ENCODE data around the gene HAGHL.

The HAGHL gene

GRCh38 chr16:766008-766819, 39.3 kb downstream of the HAGHL start:
- ATAC-seq = no peak
- TF ChIP-seq PATZ1 (CRISPR knock-in tag; IDR thresholded peaks at IDR 0.05; ENCODE audit: borderline replicate concordance) (no peak), CREB5 (CRISPR knock-in tag; IDR thresholded peaks at IDR 0.05; ENCODE audit: low read depth) (no peak), ESRRG (CRISPR knock-in tag; IDR thresholded peaks at IDR 0.05) (no peak), ZFP3 (CRISPR knock-in tag; IDR thresholded peaks at IDR 0.05) (no peak), ZC3H10 (CRISPR knock-in tag; IDR thresholded peaks at IDR 0.05) (no peak), GLIS3 (CRISPR knock-in tag; IDR thresholded peaks at IDR 0.05) (no peak), RARB (CRISPR knock-in tag; IDR thresholded peaks at IDR 0.05) (no peak), ZNF70 (CRISPR knock-in tag; IDR thresholded peaks at IDR 0.05) (no peak)

GRCh38 chr16:766820-767640, 40.1 kb downstream of the HAGHL start:
- no peak for TF ChIP-seq TOX (CRISPR knock-in tag; IDR thresholded peaks at IDR 0.05; ENCODE audit: borderline replicate concordance)
- TF ChIP-seq PATZ1 (CRISPR knock-in tag; IDR thresholded peaks at IDR 0.05; ENCODE audit: borderline replicate concordance) = no peak
- TF ChIP-seq ESRRG (CRISPR knock-in tag; IDR thresholded peaks at IDR 0.05) = no peak
- no peak for TF ChIP-seq GLIS3 (CRISPR knock-in tag; IDR thresholded peaks at IDR 0.05)
- no peak for TF ChIP-seq CSDC2 (CRISPR knock-in tag; IDR thresholded peaks at IDR 0.05)
- no peak for TF ChIP-seq RARB (CRISPR knock-in tag; IDR thresholded peaks at IDR 0.05)
- TF ChIP-seq CREB5 (CRISPR knock-in tag; IDR thresholded peaks at IDR 0.05; ENCODE audit: low read depth) = no peak
- TF ChIP-seq SNAI2 (CRISPR knock-in tag; IDR thresholded peaks at IDR 0.05) = no peak
- no peak for TF ChIP-seq ZNF8 (CRISPR knock-in tag; IDR thresholded peaks at IDR 0.05)
- no peak for TF ChIP-seq TCF4 (CRISPR knock-in tag; IDR thresholded peaks at IDR 0.05; ENCODE audit: borderline replicate concordance)
- no peak for TF ChIP-seq ZNF565 (CRISPR knock-in tag; conservative IDR thresholded peaks at IDR 0.05; ENCODE audit: low read depth)
- no peak for TF ChIP-seq BACH2 (CRISPR knock-in tag; IDR thresholded peaks at IDR 0.05; ENCODE audit: borderline replicate concordance)
- TF ChIP-seq ZFP3 (CRISPR knock-in tag; IDR thresholded peaks at IDR 0.05) = no peak
- no peak for TF ChIP-seq PPARA (CRISPR knock-in tag; IDR thresholded peaks at IDR 0.05; ENCODE audit: borderline replicate concordance)
- TF ChIP-seq ISL1 (CRISPR knock-in tag; IDR thresholded peaks at IDR 0.05) = no peak
- TF ChIP-seq OSR1 (CRISPR knock-in tag; IDR thresholded peaks at IDR 0.05) = no peak
- no peak for TF ChIP-seq CSRNP3 (CRISPR knock-in tag; IDR thresholded peaks at IDR 0.05)
- no peak for TF ChIP-seq ZC3H10 (CRISPR knock-in tag; IDR thresholded peaks at IDR 0.05)
- no peak for TF ChIP-seq ARNTL (CRISPR knock-in tag; IDR thresholded peaks at IDR 0.05; ENCODE audit: borderline replicate concordance, low read depth)
- no peak for ATAC-seq

GRCh38 chr16:767743-768235, 40.9 kb downstream of the HAGHL start:
- ATAC-seq = no peak
- TF ChIP-seq ZFP3 (CRISPR knock-in tag; IDR thresholded peaks at IDR 0.05) (no peak), PATZ1 (CRISPR knock-in tag; IDR thresholded peaks at IDR 0.05; ENCODE audit: borderline replicate concordance) (no peak), GLIS3 (CRISPR knock-in tag; IDR thresholded peaks at IDR 0.05) (no peak), BACH2 (CRISPR knock-in tag; IDR thresholded peaks at IDR 0.05; ENCODE audit: borderline replicate concordance) (no peak), ARNTL (CRISPR knock-in tag; IDR thresholded peaks at IDR 0.05; ENCODE audit: borderline replicate concordance, low read depth) (no peak), RARB (CRISPR knock-in tag; IDR thresholded peaks at IDR 0.05) (no peak), ZC3H10 (CRISPR knock-in tag; IDR thresholded peaks at IDR 0.05) (no peak), POU6F1 (CRISPR knock-in tag; IDR thresholded peaks at IDR 0.05; ENCODE audit: borderline replicate concordance, low read depth) (no peak), TOX (CRISPR knock-in tag; IDR thresholded peaks at IDR 0.05; ENCODE audit: borderline replicate concordance) (no peak), ESRRG (CRISPR knock-in tag; IDR thresholded peaks at IDR 0.05) (no peak), TCF4 (CRISPR knock-in tag; IDR thresholded peaks at IDR 0.05; ENCODE audit: borderline replicate concordance) (no peak), ZFP30 (CRISPR knock-in tag; IDR thresholded peaks at IDR 0.05) (no peak), PPARA (CRISPR knock-in tag; IDR thresholded peaks at IDR 0.05; ENCODE audit: borderline replicate concordance) (no peak), ZNF70 (CRISPR knock-in tag; IDR thresholded peaks at IDR 0.05) (no peak)

All from SK-N-SH treated with all-trans-retinoic acid at 6 μM for 48 hours (cell line).